GM18505 (cell line): ENCODE results near the gene ZBED6.
"Not testable (repeated sequence)": the region's sequence is repeated elsewhere in the genome, so short reads cannot be mapped to it uniquely, and the experiment has no call there.

Experiments
- ATAC-seq: cut with Tn5 transposase; IDR thresholded peaks from one replicate; pipeline ENCODE4 v1.9.1; 2021; ENCODE audit not compliant: unreplicated experiment
- POLR2A ChIP-seq: IDR thresholded peaks from 4 replicates; pipeline ENCODE4 v1.6.1; 2011; ENCODE audit warnings: borderline replicate concordance; ENCODE audit not compliant: insufficient read depth, insufficient read length; ENCODE audit errors: extremely low read depth

Gene ZBED6, protein sequence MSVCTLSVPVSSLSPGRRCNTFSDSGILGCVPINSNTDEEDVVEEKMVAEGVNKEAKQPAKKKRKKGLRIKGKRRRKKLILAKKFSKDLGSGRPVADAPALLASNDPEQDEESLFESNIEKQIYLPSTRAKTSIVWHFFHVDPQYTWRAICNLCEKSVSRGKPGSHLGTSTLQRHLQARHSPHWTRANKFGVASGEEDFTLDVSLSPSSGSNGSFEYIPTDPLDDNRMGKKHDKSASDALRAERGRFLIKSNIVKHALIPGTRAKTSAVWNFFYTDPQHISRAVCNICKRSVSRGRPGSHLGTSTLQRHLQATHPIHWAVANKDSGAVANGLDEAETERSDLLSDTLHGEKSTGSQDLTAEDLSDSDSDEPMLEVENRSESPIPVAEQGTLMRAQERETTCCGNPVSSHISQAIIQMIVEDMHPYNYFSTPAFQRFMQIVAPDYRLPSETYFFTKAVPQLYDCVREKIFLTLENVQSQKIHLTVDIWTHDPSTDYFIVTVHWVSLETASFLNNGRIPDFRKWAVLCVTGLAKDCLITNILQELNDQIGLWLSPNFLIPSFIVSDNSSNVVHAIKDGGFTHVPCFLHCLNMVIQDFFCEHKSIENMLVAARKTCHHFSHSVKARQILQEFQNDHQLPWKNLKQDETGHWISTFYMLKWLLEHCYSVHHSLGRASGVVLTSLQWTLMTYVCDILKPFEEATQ (N-terminal part only)

DNA sequence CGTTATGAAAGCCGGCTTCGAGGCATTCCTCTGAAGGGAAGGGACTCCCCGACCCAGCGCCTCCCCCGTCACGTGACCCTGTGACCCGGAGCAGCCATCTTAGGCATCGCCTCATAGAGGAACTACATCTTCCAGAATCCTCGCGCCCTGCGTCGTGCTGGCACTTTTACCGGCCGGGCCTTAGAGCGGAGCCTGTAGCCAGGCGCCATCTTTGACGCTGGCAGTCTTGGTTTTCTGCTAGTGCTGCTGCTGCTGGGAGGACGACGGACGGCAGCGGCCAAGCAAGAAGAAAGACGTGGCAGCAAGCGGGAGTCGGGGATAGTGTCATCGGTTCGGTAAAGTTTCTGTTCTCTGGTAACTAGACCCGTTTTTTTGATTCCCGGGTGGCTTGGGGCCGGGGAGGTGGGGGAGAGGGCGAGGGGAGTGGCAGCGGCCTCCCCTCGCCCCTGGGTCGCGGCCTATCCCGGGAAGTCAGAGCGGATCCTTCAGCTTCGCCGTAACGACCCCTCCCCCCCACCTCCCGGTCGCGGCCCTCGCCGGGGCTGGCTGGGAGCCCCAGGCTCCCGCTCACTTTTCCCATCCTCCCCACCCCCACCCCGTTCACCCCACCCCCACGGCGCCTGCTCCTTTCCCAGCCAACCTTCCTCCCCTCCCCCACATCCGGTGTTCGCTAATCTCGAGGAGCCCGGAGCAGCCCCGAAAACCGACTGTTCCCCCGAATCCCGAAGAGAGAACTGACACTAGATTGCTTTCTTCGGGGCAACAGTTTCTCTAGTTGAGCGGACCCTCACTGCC is at the start of gene ZBED6, which contains the start of gene ZC3H11A:
ZBED6 (plus strand) TSS at position 183 of the 795 bp plus-strand sequence. CDS start 1,900 bp downstream, outside the sequence.
ZC3H11A (plus strand) TSS at position 183 of the 795 bp plus-strand sequence. CDS start 21,448 bp downstream, outside the sequence.
- ATAC-seq, result peak; percentile 94

DNA sequence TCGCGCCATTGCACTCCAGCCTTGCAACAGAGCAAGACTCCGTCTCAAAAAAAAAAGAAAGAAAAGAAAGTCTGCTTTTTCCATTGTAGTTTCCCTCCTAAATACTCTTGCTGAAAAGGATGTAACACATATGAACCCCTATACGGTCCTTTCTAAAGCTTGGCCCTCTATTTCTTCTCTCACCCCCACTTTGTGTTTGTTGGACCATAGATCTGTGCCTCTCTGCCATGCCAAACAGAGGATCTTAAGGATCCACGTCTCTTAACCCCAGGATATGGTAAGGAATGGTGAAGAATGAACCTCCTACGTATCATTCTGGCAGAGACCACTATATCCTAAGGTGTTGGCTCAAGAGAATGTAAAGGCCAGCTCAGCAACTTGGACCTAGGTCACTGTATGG is 49.1 kb upstream of the ZBED6 start:
- ATAC-seq, result no peak
- TF ChIP-seq POLR2A, result no peak

More for the DNA sequence above, at the start of gene ZBED6, which contains the start of gene ZC3H11A:
- TF ChIP-seq POLR2A, result peak; percentile 66

DNA sequence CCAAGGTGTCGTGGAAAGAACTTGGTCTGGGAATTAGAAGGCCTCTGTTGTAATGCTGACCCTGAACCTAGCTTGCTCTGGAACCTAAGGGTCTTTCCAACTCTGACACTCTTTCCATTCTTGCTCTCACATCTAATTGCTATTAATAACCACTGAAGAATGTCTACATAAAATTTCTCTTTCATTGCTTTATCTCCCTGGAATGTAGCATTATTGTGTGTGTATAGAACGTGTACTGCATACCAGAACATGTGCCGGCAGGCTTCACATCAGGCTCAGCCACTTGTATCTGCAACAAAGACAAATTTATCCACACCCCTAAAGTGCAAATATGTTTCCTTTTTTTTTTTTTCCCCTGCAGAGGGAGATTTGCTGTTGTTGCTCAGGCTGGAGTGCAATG is 44.4 kb upstream of the ZBED6 start:
- TF ChIP-seq POLR2A, result no peak
- no peak for ATAC-seq

DNA sequence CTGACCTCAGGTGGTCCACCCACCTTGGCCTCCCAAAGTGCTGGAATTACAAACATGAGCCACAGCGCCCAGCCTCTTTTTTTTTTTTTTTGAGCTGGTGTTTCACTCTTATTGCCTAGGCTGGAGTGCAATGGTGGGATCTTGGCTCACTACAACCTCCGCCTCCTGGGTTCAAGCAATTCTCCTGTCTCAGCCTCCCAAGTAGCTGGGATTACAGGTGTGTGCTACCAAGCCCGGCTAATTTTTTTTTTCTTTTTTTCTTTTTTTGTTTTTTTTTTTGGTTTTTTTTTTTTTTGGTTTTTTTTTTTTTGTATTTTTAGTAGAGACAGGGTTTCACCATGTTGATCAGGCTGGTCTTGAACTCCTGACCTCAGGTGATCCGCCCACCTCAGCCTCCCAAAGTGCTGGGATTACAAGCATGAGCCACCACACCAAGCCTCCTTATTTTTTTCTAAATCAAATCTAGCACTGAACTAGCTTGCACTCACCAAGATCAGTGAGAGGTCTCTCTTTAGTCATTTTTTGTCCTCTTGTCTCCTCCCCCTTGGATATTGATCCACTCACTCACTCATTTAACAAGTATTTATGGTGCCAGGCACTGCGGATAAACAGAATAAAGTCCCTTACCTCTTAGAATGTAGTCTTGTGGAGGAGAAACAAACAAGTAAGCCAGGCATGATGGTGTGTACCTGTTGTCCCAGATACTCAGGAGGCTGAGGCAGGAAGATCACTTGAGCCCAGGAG is 43.6 kb upstream of the ZBED6 start:
- not testable (repeated sequence) for ATAC-seq

DNA sequence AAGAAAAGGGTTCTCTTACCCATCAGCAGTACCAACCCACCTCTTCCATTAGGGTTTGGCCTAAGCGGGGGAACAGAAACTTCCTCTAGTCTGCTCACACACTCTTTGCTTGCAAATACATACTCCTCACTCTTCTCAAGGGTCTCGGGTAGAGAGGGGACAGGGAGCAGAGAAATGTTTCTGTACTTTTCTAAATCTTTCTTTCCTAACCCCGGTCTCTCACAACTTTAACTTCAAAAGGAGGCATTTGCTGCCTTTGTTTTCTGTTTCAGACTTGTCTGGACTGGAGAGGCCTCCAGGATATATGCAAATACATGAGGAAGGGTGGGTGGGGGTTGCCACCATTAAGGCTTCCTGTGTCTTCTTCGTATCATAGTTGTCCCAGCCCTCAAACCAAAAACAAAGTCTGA is 41.0 kb upstream of the ZBED6 start:
- peak; percentile 5 for TF ChIP-seq POLR2A
- peak; percentile 49 for ATAC-seq

DNA sequence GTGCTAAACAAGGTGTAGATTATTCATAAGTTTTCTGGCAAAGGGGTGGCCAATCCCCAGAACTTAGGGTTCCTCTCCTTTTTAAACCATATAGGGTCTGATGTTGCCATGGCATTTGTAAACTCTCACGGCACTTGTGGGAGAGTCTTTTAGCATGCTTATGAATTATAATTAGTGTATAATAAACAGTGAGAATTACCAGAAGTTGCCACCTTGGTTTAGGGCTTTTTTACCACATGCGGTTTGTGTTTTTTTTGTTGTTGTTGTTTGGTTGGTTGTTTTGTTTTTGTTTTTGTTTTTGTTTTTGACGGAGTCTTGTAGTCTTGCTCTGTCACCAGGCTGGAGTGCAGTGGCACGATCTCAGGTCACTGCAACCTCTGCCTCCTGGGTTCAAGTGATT is 39.4 kb upstream of the ZBED6 start:
- ATAC-seq, result no peak
- TF ChIP-seq POLR2A, result no peak

DNA sequence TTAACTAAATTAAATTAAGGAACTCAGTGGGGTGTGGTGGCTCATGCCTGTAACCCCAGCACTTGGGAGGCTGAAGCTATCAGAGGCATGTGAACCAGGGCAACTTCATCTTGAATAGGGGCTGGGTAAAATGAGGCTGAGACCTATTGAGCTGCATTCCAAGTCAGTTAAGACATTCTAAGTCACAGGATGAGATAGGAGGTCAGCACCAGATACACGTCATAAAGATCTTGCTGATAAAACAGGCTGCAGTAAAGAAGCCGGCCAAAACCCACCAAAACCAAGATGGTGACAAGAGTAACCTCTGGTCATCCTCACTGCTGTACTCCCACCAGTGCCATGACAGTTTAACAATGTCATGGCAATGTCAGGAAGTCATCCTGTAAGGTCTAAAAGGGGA is 36.7 kb upstream of the ZBED6 start:
- ATAC-seq, result not testable (repeated sequence)

DNA sequence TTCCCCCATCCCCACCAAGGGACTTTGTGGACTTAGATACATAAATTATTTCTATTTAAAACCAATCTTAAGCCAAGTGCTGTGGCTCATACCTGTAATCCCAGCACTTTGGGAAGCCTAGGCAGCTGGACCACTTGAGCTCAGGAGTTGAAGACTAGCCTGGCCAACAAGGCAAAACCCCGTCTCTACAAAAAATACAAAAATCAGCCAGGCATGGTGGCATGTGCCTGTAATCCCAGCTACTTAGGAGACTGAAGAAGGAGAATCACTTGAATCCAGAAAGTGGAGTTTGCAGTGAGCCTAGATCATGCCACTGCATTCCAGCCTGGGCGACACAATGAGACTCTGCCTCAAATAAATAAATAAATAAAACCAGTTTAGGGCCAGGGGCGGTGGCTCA is 34.9 kb upstream of the ZBED6 start:
- no peak for ATAC-seq
- TF ChIP-seq POLR2A, result no peak

DNA sequence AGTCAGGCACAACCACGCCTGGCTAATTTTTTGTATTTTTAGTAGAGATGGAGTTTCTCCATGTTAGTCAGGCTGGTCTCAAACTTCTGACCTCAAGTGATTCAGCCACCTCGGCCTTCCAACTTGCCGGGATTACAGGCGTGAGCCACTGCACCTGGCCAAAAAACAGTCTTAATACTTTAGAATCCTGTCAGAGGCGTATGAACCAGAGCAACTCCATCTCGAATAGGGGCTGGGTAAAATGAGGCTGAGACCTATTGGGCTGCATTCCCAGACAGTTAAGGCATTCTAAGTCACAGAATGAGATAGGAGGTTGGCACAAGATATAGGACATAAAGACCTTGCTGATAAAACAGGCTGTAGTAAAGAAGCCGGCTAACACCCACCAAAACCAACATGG is 33.5 kb upstream of the ZBED6 start:
- ATAC-seq, result not testable (repeated sequence)

DNA sequence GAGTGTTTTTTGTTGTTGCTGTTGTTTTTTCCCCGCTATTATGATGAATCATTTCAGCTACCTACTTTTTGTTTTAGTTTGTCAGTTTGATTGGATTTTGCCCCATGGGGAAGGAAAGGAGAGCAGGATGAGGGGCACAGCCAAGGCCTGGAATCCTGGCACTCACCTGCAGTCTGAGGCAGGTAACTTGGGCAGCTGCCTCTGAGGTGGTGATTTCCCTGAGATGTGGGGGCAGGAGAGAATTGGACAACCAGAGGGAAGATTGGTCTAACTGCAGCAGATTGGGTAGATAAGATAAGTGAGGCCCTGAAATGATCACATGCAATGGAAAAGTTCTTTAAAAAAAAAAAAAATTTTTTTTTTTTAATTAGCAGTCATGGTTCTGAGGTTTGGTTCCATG is 31.9 kb upstream of the ZBED6 start:
- TF ChIP-seq POLR2A, result no peak

DNA sequence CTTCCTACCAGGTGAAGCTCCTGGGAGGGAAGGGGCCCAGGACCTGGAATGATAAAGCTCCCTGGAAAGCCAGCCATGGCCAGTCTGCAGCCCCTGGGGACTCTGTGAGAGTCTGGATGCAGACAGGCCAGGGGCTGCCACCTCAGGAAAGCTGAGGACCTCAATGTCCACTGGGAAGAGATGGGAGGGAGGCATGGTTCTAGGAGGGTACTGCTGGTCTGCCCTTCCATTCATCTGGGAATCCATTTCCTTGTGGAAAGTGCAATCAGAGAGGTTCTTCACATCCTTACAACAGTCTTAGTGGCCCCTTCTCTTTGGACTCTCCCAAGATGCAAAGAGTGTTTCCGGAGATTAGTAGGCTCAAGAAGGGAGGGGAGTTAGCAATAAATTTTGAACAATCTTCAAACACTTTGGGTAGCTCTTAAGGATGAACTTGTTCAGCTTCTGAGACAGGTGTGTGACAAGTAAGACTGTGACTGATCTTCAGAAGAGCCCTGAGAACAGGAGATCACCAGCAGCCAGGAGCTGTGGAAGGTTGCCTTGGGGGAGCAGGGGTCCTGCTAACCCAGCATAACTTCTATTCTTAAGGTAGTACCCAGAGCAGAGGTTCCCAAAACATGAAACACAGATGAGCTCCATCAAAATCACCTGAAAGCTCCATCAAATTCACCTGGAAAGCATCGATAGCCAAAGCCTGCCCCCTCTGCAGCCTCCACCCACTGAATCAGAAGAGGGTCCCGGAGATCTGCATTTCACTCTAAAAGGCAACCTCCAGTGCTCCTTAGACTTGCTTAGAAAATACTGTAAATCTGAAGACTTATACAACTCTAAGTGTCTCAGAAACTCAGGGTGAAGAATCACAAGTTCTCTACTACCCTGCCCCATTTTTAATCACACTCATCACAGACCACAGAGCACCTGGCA is 31.1 kb upstream of the ZBED6 start:
- no peak for TF ChIP-seq POLR2A
- no peak for ATAC-seq

More for the DNA sequence above, 31.9 kb upstream of the ZBED6 start:
- ATAC-seq, result no peak
